ENCODE data around the gene NKX2-3.

The NKX2-3 gene

GRCh38 chr10:99536338-99537085, 3.8 kb downstream of the NKX2-3 start:
- peaks cover 0 to 2% (median 0%) of the 10 kb centered on the region in 5 experiments for H3K9me3 ChIP-seq (ENCODE audit: control extremely low read depth in 1 of 5, control insufficient read depth in 4 of 5, insufficient read depth in 2 of 5, low read depth in 1 of 5, low read length in 4 of 5)
- WGBS (ENCODE audit: insufficient coverage), result 10% methylated on average over 29 of the region's 40 CpGs
- peak overlapping the region; percentile 40 to 69 for H3K27ac ChIP-seq (ENCODE audit: insufficient read depth in 1 of 2, low read depth in 1 of 2, low read length in 2 of 2, poor library complexity in 1 of 2, severe bottlenecking in 2 of 2)
- H3K36me3 ChIP-seq (ENCODE audit: control insufficient read depth in 4 of 4, insufficient read depth in 4 of 4, low read length in 3 of 4), result no peaks in the 10 kb centered on the region
- ChIA-PET CTCF (interaction anchor here (0.7 to 2.9 kb wide), 10 partner anchors 10 to 1963 kb away, joined by 3 to 19 read pairs (median 6); no protein-coding TSS in a partner anchor), POLR2A (interaction anchor here (0.7 kb wide), 1 partner anchor 106 kb away, joined by 4 read pairs; the partner anchor contains the start of gene GOT1)
- peaks cover 0 to 79% (median 59%) of the 10 kb centered on the region in 4 experiments for H3K4me1 ChIP-seq (ENCODE audit: control extremely low read depth in 1 of 4, control insufficient read depth in 4 of 4, insufficient read depth in 4 of 4, low read length in 3 of 4)
- H3K27me3 ChIP-seq (replicated peaks in 2 of 5; ENCODE audit: control insufficient read depth in 4 of 5, insufficient read depth in 5 of 5, low read length in 4 of 5), result peaks cover 0 to 36% (median 4%) of the 10 kb centered on the region in 5 experiments
- H3K4me3 ChIP-seq (ENCODE audit: control insufficient read depth in 1 of 7, extremely low read depth in 1 of 7, insufficient read depth in 4 of 7, low read depth in 2 of 7, low read length in 6 of 7), result peak overlapping the region in 5 of 7 experiments; percentile 48 to 96 (median 87)
- DNase-seq, result peak; percentile 79 to 91 (median 85)

GRCh38 chr10:99537086-99537988, 4.6 kb downstream of the NKX2-3 start:
- peak in 2 of 3 donors; percentile 74 for DNase-seq
- peak overlapping the region; percentile 40 to 69 for H3K27ac ChIP-seq (ENCODE audit: insufficient read depth in 1 of 2, low read depth in 1 of 2, low read length in 2 of 2, poor library complexity in 1 of 2, severe bottlenecking in 2 of 2)
- no peaks in the 10 kb centered on the region for H3K9me3 ChIP-seq (ENCODE audit: control extremely low read depth in 1 of 5, control insufficient read depth in 4 of 5, insufficient read depth in 2 of 5, low read depth in 1 of 5, low read length in 4 of 5)
- WGBS (ENCODE audit: insufficient coverage), result 14% methylated on average over 32 of the region's 64 CpGs
- H3K36me3 ChIP-seq (ENCODE audit: control insufficient read depth in 4 of 4, insufficient read depth in 4 of 4, low read length in 3 of 4), result no peaks in the 10 kb centered on the region
- peaks cover 0 to 35% (median 4%) of the 10 kb centered on the region in 5 experiments for H3K27me3 ChIP-seq (replicated peaks in 2 of 5; ENCODE audit: control insufficient read depth in 4 of 5, insufficient read depth in 5 of 5, low read length in 4 of 5)
- H3K4me1 ChIP-seq (ENCODE audit: control extremely low read depth in 1 of 4, control insufficient read depth in 4 of 4, insufficient read depth in 4 of 4, low read length in 3 of 4), result peaks cover 0 to 72% (median 51%) of the 10 kb centered on the region in 4 experiments
- peak overlapping the region in 5 of 7 experiments; percentile 32 to 96 (median 66) for H3K4me3 ChIP-seq (ENCODE audit: control insufficient read depth in 1 of 7, extremely low read depth in 1 of 7, insufficient read depth in 4 of 7, low read depth in 2 of 7, low read length in 6 of 7)
- ChIA-PET POLR2A (interaction anchor here (0.7 kb wide), 1 partner anchor 107 kb away, joined by 4 read pairs; the partner anchor contains the start of gene GOT1), CTCF (interaction anchor here (0.9 to 2.9 kb wide), 9 partner anchors 13 to 102 kb away, joined by 3 to 19 read pairs (median 5); no protein-coding TSS in a partner anchor)

- H3K4me1 ChIP-seq (ENCODE audit: control extremely low read depth in 1 of 4, control insufficient read depth in 4 of 4, insufficient read depth in 4 of 4, low read length in 3 of 4), result peaks cover 0 to 64% (median 44%) of the 10 kb centered on the region in 4 experiments
- H3K36me3 ChIP-seq (ENCODE audit: control insufficient read depth in 4 of 4, insufficient read depth in 4 of 4, low read length in 3 of 4), result no peaks in the 10 kb centered on the region
- ChIA-PET POLR2A (no interaction called here), CTCF (interaction anchor here (0.9 to 12.2 kb wide), 8 partner anchors 9 to 103 kb away, joined by 3 to 94 read pairs (median 6); no protein-coding TSS in a partner anchor)
- no peak overlapping the region for H3K27ac ChIP-seq (ENCODE audit: insufficient read depth in 1 of 2, low read depth in 1 of 2, low read length in 2 of 2, poor library complexity in 1 of 2, severe bottlenecking in 2 of 2)
- no peaks in the 10 kb centered on the region for H3K9me3 ChIP-seq (ENCODE audit: control extremely low read depth in 1 of 5, control insufficient read depth in 4 of 5, insufficient read depth in 2 of 5, low read depth in 1 of 5, low read length in 4 of 5)
- 81% methylated on average over 8 of the region's 10 CpGs for WGBS (ENCODE audit: insufficient coverage)
- peak overlapping the region in 4 of 7 experiments; percentile 19 to 96 (median 51) for H3K4me3 ChIP-seq (ENCODE audit: control insufficient read depth in 1 of 7, extremely low read depth in 1 of 7, insufficient read depth in 4 of 7, low read depth in 2 of 7, low read length in 6 of 7)
- peaks cover 2 to 38% (median 4%) of the 10 kb centered on the region in 5 experiments for H3K27me3 ChIP-seq (replicated peaks in 2 of 5; ENCODE audit: control insufficient read depth in 4 of 5, insufficient read depth in 5 of 5, low read length in 4 of 5)
- DNase-seq, result peak in 2 of 3 donors; percentile 34 to 46
Observed at GRCh38 chr10:99537989-99538917, 5.5 kb downstream of the NKX2-3 start.

GRCh38 chr10:99539120-99539519, 6.4 kb downstream of the NKX2-3 start:
- ChIA-PET CTCF (interaction anchor here (0.9 to 12.2 kb wide), 7 partner anchors 8 to 104 kb away, joined by 3 to 94 read pairs (median 4); no protein-coding TSS in a partner anchor), POLR2A (no interaction called here)
- WGBS (ENCODE audit: insufficient coverage), result 94% methylated on average over 6 of the region's 6 CpGs
- Histone ChIP-seq H3K9me3 (ENCODE audit: control extremely low read depth in 1 of 5, control insufficient read depth in 4 of 5, insufficient read depth in 2 of 5, low read depth in 1 of 5, low read length in 4 of 5) (no peaks in the 10 kb centered on the region), H3K27me3 (replicated peaks in 2 of 5; ENCODE audit: control insufficient read depth in 4 of 5, insufficient read depth in 5 of 5, low read length in 4 of 5) (peaks cover 2 to 31% (median 4%) of the 10 kb centered on the region in 5 experiments), H3K36me3 (ENCODE audit: control insufficient read depth in 4 of 4, insufficient read depth in 4 of 4, low read length in 3 of 4) (no peaks in the 10 kb centered on the region), H3K4me3 (ENCODE audit: control insufficient read depth in 1 of 7, extremely low read depth in 1 of 7, insufficient read depth in 4 of 7, low read depth in 2 of 7, low read length in 6 of 7) (no peak overlapping the region), H3K27ac (ENCODE audit: insufficient read depth in 1 of 2, low read depth in 1 of 2, low read length in 2 of 2, poor library complexity in 1 of 2, severe bottlenecking in 2 of 2) (no peak overlapping the region), H3K4me1 (ENCODE audit: control extremely low read depth in 1 of 4, control insufficient read depth in 4 of 4, insufficient read depth in 4 of 4, low read length in 3 of 4) (peaks cover 0 to 56% (median 37%) of the 10 kb centered on the region in 4 experiments)
- no peak for DNase-seq

- Histone ChIP-seq H3K4me3 (ENCODE audit: control insufficient read depth in 1 of 7, extremely low read depth in 1 of 7, insufficient read depth in 4 of 7, low read depth in 2 of 7, low read length in 6 of 7) (no peak overlapping the region), H3K27me3 (replicated peaks in 2 of 5; ENCODE audit: control insufficient read depth in 4 of 5, insufficient read depth in 5 of 5, low read length in 4 of 5) (peaks cover 0 to 27% (median 3%) of the 10 kb centered on the region in 5 experiments), H3K4me1 (ENCODE audit: control extremely low read depth in 1 of 4, control insufficient read depth in 4 of 4, insufficient read depth in 4 of 4, low read length in 3 of 4) (peaks cover 0 to 49% (median 32%) of the 10 kb centered on the region in 4 experiments), H3K36me3 (ENCODE audit: control insufficient read depth in 4 of 4, insufficient read depth in 4 of 4, low read length in 3 of 4) (no peaks in the 10 kb centered on the region), H3K9me3 (ENCODE audit: control extremely low read depth in 1 of 5, control insufficient read depth in 4 of 5, insufficient read depth in 2 of 5, low read depth in 1 of 5, low read length in 4 of 5) (no peaks in the 10 kb centered on the region), H3K27ac (ENCODE audit: insufficient read depth in 1 of 2, low read depth in 1 of 2, low read length in 2 of 2, poor library complexity in 1 of 2, severe bottlenecking in 2 of 2) (no peak overlapping the region)
- CTCF ChIA-PET, result interaction anchor here (1.4 to 12.2 kb wide), 4 partner anchors 9 to 104 kb away, joined by 3 to 94 read pairs (median 8); no protein-coding TSS in a partner anchor
- POLR2A ChIA-PET, result no interaction called here
- WGBS (ENCODE audit: insufficient coverage), result no CpG with 5 or more reads among the region's 1 CpG
- DNase-seq, result peak in 1 of 3 donors; percentile 28
Observed at GRCh38 chr10:99539820-99540219, 7.1 kb downstream of the NKX2-3 start.

GRCh38 chr10:99540306-99540656, 7.5 kb downstream of the NKX2-3 start:
- peak overlapping the region in 6 of 7 experiments; percentile 16 to 75 (median 56) for H3K4me3 ChIP-seq (ENCODE audit: control insufficient read depth in 1 of 7, extremely low read depth in 1 of 7, insufficient read depth in 4 of 7, low read depth in 2 of 7, low read length in 6 of 7)
- H3K36me3 ChIP-seq (ENCODE audit: control insufficient read depth in 4 of 4, insufficient read depth in 4 of 4, low read length in 3 of 4), result no peaks in the 10 kb centered on the region
- no peak overlapping the region for H3K27ac ChIP-seq (ENCODE audit: insufficient read depth in 1 of 2, low read depth in 1 of 2, low read length in 2 of 2, poor library complexity in 1 of 2, severe bottlenecking in 2 of 2)
- H3K9me3 ChIP-seq (ENCODE audit: control extremely low read depth in 1 of 5, control insufficient read depth in 4 of 5, insufficient read depth in 2 of 5, low read depth in 1 of 5, low read length in 4 of 5), result no peaks in the 10 kb centered on the region
- WGBS (ENCODE audit: insufficient coverage), result 0% methylated on average over 24 of the region's 28 CpGs
- ChIA-PET POLR2A (no interaction called here), CTCF (interaction anchor here (1.4 to 12.2 kb wide), 4 partner anchors 9 to 105 kb away, joined by 3 to 94 read pairs (median 8); no protein-coding TSS in a partner anchor)
- DNase-seq, result peak in 2 of 3 donors; percentile 82 to 83
- H3K27me3 ChIP-seq (replicated peaks in 2 of 5; ENCODE audit: control insufficient read depth in 4 of 5, insufficient read depth in 5 of 5, low read length in 4 of 5), result peaks cover 0 to 25% (median 3%) of the 10 kb centered on the region in 5 experiments
- H3K4me1 ChIP-seq (ENCODE audit: control extremely low read depth in 1 of 4, control insufficient read depth in 4 of 4, insufficient read depth in 4 of 4, low read length in 3 of 4), result peaks cover 0 to 45% (median 28%) of the 10 kb centered on the region in 4 experiments
